HG03565 (cell line): ENCODE results near the gene SLC28A2.
"Not testable (repeated sequence)": the region's sequence is repeated elsewhere in the genome, so short reads cannot be mapped to it uniquely, and the experiment has no call there.

ENCODE experiments used
- ATAC-seq: cut with Tn5 transposase; IDR thresholded peaks from one replicate; pipeline ENCODE4 v1.9.1; 2021; ENCODE audit warnings: mild to moderate bottlenecking, moderate library complexity; ENCODE audit not compliant: unreplicated experiment

SLC28A2 gene

DNA sequence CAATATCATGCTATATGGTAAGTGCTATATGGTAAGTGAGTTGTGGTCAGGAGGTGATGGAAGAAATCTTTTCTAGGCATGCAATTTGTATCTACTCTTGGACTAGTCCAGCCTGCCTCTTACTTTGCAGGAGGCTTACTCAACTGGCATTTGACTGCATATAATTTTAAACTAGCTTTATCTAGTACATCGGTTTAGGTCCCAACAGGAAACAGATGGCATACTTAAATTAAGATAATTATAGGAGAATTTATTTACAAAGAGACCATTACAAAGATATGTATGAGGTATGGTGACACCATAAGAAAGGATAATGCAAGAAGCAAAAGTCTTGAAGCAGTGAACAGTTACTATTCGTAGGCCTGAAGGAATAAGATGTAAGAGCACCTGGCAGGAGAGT lies 7.8 kb downstream of the SLC28A2 start:
- ATAC-seq: no peak

DNA sequence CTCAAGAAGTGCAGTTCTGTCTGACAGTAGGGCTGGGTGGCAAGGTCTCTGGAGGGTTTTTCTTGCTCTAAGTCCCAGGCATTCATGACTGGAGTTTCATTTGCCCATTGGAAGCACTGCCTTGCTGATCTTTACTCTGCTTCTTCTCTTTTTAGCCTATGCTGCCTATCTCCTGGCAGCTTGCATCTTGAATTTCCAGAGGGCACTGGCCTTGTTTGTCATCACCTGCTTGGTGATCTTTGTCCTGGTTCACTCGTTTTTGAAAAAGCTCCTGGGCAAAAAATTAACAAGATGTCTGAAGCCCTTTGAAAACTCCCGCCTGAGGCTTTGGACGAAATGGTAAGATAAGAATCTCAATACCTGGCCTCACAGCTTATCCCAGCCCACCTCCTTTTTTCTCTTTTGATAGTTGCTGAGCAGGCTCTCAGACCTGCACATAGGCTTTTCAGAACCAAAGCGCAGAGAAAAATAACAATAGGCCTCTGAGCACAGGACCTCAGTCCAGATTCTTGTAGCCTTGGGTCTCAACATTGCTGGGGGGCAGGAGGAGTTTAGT lies 10.9 kb downstream of the SLC28A2 start:
- no peak for ATAC-seq

DNA sequence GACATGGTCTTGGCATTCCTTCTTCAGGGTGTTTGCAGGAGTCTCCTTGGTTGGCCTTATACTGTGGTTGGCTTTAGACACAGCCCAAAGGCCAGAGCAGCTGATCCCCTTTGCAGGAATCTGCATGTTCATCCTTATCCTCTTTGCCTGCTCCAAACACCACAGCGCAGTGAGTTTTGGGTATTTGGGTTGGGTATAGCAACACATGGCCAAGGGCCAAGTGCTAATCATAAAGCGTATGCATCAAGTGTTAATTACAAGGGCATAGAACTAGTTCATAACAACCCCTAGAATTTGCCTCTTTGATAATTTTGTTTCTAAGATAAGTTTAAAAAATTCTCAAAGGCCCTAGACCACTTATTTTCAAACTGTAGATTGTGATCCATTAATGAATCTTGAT lies 11.8 kb downstream of the SLC28A2 start:
- no peak for ATAC-seq

GRCh38 chr15:45265506-45265905 lies 13.5 kb downstream of the SLC28A2 start:
- ATAC-seq: no peak

- ATAC-seq: no peak
Observed at GRCh38 chr15:45268135-45268534, 16.1 kb downstream of the SLC28A2 start.

DNA sequence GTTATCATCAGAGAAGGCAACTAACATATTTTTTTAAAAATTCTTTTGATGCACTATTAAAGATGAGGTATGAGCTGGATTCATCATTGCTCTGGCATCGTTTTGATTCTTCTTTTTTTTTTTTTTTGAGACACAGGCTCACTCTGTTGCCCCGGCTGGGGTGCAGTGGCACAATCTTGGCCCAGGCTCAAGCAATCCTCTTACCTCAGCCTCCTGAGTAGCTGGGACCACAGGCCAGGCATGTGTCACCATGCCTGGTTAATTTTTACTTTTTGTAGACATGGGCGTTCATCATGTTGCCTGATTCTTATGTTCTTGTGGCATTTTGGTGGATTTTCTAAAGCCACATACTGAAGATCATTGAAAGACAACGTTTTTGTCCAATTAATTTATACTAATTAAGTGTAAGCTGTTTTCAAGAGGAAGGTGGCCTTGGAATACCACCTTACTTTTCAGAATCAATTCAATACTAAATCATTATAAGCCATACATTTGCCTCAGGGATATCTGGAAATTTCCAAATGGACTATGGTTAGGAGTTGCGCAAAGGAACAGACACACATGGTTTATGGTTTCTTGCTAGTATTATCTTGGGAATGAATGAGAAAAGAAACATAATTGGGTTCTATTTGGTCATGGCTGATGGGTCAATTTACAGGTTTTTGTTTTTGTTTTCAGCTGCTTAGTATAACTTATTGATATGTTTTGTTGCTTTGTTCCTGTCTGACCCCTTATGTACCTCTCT lies 22.8 kb downstream of the SLC28A2 start:
- no peak for ATAC-seq

GRCh38 chr15:45276831-45277230 lies 24.8 kb downstream of the SLC28A2 start:
- no peak for ATAC-seq

- peak; percentile 99 for ATAC-seq
Observed at GRCh38 chr15:45279024-45279698, 27.1 kb downstream of the SLC28A2 start.

- ATAC-seq: no peak
Observed at GRCh38 chr15:45285413-45285812, 33.4 kb downstream of the SLC28A2 start.

DNA sequence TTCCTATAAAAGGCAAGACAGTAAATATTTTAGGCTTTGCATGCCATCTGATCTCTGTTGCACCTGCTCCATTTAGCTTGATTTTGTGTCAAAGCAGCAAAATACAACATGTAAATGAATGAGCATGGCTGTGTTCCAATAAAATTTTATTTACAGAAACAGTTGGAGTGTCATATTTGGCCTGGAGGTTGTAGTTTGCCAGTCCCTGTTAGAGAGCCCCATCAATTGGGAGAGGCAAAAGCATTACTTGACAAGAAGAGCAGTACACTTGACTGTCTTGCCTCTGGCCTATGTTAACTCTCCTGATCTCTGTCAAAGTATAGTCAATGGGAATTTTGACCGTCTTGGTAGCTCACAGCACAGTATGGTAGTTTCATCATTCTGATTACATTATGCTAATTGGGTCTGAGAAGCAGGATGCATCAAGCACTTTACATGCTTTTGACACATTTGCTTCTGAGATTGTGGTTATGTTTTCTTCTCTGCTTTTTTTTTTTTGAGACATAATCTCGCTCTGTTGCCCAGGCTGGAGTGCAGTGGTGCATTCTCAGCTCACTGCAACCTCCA lies 35.4 kb downstream of the SLC28A2 start:
- ATAC-seq: no peak

DNA sequence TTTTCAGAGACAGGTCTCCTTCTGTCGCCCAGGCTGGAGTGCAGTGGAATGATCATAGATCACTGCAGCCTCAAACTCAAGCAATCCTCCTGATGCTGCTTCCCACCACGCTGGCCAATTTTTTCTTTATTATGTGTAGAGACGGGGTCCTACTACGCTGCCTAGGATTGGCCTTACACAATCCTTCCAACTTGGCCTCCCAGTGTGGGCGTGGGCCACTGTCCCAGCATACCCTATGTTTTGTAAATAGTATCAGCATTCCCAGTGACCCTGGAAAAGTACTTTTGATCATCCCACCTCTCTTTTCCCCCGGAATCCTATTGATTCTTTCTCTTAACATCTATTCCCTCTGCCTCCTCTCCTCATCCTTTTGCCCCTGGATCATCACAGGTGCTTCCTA lies 36.9 kb downstream of the SLC28A2 start:
- no peak for ATAC-seq

DNA sequence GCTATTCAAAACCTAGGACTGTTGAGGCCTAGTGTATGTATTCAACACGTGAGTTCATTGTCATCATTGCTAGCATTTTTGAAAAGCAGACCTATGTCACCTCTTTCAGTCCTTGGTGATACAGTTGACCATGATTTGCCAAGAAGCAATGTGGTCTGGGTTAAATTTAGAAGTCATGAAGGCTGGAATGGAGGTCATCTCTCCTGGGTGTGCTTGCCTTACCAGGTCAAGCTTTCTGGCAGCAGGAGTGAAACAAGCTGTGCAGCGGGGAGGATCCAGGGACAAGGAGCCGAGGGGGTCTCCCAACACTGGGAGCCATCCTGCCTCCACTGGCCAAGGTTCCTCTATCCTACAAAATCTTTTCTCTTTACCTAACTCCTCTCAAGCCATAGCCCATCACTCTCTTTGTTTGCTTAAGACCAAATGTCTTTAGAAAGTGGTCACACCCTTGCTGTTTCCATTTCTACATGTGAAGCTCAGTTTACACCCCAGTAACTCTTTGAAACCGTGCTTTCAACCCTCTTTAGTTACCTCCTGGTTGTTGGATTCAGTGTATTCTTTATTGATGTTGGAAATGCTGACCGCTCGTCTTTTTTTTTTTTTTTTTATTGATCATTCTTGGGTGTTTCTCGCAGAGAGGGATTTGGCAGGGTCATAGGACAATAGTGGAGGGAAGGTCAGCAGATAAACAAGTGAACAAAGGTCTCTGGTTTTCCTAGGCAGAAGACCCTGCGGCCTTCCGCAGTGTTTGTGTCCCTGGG lies 40.0 kb downstream of the SLC28A2 start:
- ATAC-seq: no peak

DNA sequence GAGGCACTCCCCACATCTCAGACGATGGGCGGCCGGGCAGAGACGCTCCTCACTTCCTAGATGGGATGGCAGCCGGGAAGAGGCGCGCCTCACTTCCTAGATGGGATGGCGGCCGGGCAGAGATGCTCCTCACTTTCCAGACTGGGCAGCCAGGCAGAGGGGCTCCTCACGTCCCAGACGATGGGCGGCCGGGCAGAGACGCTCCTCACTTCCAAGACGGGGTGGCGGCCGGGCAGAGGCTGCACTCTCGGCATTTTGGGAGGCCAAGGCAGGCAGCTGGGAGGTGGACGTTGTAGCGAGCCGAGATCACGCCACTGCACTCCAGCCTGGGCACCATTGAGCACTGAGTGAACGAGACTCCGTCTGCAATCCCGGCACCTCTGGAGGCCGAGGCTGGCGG lies 41.3 kb downstream of the SLC28A2 start:
- not testable (repeated sequence) for ATAC-seq

- ATAC-seq: not testable (repeated sequence)
Observed at GRCh38 chr15:45298964-45299378, 46.9 kb downstream of the SLC28A2 start.

GRCh38 chr15:45304711-45305110 lies 52.7 kb downstream of the SLC28A2 start:
- no peak for ATAC-seq

DNA sequence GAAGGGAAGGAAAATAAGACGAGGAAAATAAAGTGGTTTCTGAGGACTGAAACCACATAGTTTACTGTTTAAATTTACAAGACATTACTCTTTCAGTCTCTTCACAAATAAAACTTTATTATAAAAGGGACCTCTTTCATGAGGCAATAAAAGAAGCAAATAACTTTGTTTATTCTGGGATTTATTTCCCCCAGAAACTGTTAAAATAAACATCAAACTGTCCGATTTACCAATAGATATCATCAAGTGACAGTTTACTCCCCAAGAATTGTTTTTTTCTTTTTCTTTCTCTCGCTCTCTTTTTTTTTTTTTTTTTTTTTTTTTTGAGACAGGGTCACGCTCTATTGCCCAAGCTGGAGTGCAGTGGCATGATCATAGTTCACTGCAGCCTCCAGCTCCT lies 54.1 kb downstream of the SLC28A2 start:
- ATAC-seq: no peak

DNA sequence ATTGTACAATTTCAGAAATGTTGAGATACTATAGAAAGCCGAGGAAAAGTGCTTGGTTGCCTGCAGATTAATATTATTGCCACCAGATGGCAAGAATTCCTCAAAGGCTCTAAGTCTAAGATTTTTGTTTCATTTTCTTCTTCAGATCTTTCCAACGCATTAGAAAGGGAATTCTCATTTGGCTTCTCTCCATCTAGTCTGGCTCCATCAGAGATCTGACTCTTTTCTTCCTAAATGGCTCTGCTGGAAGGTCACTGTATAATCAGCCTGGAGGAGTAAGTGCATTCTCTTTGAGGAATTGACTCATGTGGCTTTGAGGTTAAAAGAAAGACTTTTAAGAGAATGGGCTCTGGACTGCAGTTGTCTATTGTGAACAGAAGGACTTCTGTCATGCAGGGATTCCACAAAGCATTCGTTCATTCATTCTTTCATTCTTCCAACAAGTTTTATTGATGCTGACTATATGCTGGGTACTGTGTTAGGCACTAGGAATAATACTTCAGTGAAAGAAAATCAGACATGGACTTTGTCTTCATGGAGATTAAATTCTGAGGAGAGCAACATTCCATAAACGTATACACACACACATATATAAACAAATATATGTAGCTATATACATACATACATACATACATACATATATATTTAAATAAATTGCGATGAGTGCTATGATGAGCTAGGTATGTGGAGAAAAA lies 55.3 kb downstream of the SLC28A2 start:
- ATAC-seq: no peak

- not testable (repeated sequence) for ATAC-seq
Observed at GRCh38 chr15:45314117-45314516, 62.1 kb downstream of the SLC28A2 start.

GRCh38 chr15:45314960-45315359 lies 62.9 kb downstream of the SLC28A2 start:
- ATAC-seq: no peak

GRCh38 chr15:45319472-45320214 lies 67.6 kb downstream of the SLC28A2 start:
- ATAC-seq: no peak
